HG02852 (cell line): ENCODE data around the gene SNTB2.

Experiments
- ATAC-seq: cut with Tn5 transposase; IDR thresholded peaks from one replicate; pipeline ENCODE4 v1.9.1; 2021; ENCODE audit warnings: mild to moderate bottlenecking, moderate library complexity; ENCODE audit not compliant: unreplicated experiment

SNTB2 gene

GRCh38 chr16:69179328-69180010 lies 7.5 kb upstream of the SNTB2 start:
- no peak for ATAC-seq

DNA sequence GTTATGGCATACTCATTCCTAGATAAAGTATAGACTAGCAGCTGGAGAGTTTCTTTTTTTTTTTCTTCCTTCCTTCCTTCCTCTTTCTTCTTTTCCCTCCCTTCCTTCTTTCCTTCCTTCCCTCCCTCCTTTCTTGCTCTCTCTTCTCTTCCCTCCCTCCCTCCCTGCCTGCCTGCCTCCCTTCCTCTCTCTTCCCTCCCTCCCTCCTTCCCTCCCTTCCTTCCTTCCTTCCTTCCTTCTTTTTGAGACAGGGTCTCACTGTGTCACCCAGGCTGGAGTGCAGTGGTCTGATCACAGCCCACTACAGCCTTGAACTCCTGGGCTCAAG lies 7.0 kb upstream of the SNTB2 start:
- ATAC-seq: no peak

GRCh38 chr16:69182730-69183416 lies 4.1 kb upstream of the SNTB2 start:
- no peak for ATAC-seq

- ATAC-seq: peak; percentile 24
Observed at GRCh38 chr16:69187446-69188235, 677 bp downstream of the SNTB2 start.

- no peak for ATAC-seq
Observed at GRCh38 chr16:69188236-69188549, 1.2 kb downstream of the SNTB2 start.

DNA sequence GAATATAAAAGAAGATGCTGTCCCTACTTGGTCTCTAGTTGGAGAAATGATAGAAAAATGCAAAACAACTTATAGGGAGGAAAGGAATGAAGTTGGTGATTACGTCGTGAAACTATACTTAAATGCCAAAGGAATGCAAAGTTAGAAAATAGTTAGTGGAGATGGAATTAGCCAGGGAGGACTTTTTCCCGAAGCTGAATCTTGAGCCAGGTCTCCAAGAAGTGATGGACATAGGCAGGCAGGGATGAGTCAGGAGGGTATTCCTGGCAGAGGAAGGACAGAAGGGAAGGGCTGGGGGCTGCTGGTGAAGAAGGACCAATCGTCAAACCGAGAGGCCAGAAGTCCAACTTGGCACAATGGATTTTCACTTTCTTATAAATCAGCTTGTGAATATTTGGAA lies 1.8 kb downstream of the SNTB2 start:
- ATAC-seq: no peak

DNA sequence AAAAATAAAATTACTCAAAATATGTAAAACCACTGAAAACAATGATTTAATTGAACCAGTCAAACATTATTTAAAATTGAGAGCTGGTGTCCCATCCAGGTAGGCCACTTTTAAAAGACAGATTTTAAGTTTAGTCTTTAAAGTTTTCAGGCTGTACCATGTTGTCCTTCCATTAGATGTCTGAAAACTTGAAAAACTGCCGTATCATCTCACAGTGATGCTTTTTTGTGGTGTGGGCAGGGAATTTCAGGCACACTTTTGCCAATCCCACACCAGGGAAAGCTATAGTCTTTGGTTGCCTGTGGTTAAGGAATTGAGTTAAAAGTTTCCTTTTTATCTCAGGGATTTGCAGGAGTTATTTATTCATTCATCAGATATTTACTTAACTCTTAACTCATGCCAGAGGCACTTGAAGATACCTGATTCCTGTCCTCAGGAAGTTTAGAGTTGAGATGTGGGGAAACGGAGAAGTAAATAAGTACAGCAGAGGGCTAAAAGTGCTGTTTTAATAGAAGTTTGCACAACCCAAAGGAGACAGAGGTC lies 3.2 kb downstream of the SNTB2 start:
- ATAC-seq: no peak

- no peak for ATAC-seq
Observed at GRCh38 chr16:69190598-69190997, 3.6 kb downstream of the SNTB2 start.

- ATAC-seq: no peak
Observed at GRCh38 chr16:69191136-69191535, 4.2 kb downstream of the SNTB2 start.

DNA sequence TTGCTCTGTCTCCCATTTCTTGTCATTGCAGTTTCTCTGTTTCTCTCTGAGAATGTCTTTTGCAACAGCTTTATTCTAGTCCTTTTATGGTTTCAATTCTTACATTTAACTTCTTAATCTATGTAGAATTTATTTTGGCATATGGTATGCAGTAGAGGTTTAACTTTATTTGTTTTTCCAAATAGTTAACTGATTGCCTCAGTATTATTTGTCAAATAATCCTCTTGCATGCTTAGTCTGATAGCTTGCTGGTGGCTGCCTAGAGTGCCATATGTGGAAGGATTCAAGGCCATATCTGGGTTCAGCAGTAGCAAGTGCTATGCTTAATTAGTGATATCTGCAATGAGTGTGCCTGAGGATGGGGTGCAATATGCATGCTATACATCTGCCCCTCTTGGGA lies 6.9 kb downstream of the SNTB2 start:
- ATAC-seq: no peak

DNA sequence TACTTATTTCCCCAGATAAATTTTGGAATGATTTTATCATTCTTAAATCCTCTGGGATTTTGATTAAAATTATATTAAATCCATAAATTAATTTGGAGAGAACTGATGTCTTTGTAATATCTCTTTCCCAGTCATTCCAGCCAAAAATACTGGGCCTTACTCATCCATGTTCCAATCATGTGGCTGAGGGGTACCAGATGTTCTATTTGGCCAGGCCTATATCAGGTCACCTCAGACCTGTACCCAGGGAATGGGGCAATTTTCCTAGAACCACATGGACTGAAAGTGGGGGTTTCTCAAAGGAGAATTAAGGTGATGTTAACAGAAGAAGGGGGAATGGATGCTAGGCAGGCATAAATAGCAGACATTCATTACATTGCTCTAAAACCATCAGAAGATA lies 7.5 kb downstream of the SNTB2 start:
- no peak for ATAC-seq

GRCh38 chr16:69195369-69196029 lies 8.5 kb downstream of the SNTB2 start:
- no peak for ATAC-seq

GRCh38 chr16:69197573-69197972 lies 10.6 kb downstream of the SNTB2 start:
- no peak for ATAC-seq

DNA sequence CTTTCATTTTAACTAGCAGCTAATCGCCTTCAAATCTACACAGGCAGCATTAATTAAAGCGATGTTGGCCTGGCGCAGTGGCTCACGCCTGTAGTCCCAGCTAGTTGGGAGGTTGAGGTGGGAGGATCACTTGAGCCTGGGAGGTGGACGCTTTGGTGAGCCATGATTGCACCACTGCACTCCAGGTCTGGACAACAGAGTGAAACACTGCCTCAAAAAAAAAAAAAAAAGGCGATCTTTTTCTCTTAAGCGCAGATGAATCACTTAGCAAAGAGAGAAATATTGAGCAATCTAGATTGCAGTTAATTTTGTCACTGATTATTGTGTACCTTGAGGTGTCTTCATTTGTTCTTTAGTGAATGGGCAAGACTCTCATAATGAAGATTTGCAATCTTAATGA lies 12.4 kb downstream of the SNTB2 start:
- no peak for ATAC-seq

DNA sequence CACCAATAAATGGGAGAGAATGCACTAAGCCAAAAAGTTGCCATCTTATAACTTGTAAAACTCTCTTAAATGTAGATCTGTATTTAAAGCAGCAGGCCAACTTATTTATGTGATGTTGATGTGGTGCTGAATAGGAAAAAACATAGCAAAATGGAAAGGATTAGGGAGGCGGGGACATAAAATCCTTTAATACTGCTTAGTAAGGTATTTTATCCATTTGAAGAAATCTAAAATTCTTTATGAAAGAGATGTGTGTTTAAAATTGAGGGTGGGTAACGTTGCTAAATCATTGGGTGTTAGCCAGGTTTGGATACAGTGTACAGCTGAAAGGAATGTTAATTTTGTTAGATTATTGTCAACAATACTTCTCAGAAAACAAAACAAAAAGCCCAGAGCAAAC lies 14.3 kb downstream of the SNTB2 start:
- no peak for ATAC-seq

DNA sequence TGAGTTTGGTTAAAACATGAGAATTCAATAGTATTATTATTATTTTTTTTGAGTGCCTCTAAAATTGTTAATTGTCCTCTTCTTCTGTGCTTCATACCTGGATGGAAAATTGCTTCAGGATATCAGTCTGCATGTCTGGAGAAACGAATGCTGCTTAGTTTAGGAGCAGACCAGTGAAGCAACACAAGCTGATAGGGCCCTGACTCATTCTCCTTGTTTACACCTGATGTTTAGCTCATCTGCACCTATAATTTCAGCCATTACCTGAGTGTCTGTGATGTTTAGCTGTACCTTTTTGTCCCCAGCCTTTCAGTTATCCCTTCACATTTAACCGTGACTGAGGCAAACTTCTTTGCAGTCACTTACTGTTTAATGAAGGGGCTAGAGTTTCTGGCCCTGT lies 14.8 kb downstream of the SNTB2 start:
- no peak for ATAC-seq

GRCh38 chr16:69204172-69204571 lies 17.2 kb downstream of the SNTB2 start:
- no peak for ATAC-seq

GRCh38 chr16:69209735-69210134 lies 22.8 kb downstream of the SNTB2 start:
- no peak for ATAC-seq

DNA sequence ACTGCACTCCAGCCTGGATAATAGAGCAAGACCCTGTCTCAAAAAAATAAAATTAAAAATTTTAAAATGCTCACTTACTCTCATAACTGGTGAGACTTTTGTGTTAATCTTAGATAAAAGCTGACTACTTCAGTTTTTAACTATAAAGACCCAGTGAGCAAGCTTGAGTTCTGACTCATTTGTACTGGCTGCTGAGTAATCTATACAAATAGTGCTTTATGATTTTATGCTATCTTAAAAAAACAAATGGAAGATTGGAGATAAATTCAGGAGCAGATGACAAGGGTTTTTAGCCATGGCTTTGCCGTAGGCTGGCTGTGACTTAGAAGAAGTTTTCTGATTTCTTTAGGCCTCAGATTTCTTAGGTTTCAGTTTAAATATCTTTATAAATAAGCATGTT lies 30.5 kb downstream of the SNTB2 start:
- ATAC-seq: no peak

DNA sequence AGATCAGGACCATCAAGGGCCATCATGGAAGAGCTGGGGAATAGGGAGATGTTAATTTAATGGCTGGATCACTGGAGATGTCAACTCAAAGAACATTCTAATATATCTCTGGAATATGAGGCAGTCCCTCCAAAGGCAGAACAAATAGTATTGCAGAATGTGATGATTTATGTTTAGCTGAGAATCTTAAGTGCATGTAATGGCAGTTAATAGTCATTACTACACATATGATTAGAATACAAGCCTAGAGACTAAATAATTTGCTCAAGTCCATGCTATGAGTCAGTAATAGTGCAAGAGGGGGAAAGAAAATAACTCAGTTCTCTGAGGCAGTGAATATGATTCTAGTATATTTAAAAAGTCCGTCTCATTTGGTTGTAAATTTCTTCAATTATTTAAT lies 32.3 kb downstream of the SNTB2 start:
- ATAC-seq: no peak

DNA sequence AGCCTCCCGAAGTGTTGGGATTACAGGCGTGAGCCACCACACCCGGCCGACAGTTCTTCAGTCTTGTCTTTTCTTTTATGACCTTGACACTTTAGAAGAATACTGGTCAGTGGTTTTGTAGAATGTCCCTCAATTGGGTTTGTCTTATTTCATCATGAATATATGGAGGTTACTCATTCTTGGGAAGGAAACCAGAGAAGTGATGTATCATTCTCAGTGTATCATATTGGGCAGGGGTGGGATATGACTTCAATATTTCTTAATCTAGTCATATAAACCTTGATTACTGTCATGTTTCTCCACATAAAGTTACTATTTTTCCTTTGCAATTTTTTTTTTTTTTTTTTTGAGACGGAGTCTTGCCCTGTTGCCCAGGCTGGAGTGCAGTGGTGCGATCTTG lies 36.9 kb downstream of the SNTB2 start:
- ATAC-seq: no peak

GRCh38 chr16:69225121-69225520 lies 38.2 kb downstream of the SNTB2 start:
- ATAC-seq: no peak
